IMR-90 (cell line): Measurements from ENCODE around the gene MDFI. TPM values are rescaled to one million over a fixed set of nuclear protein-coding genes. Genes with fewer than 3 reads are reported as not detected.

ENCODE experiments used
- ATAC-seq: fragments of 200-7000 bp; cut with Tn5 transposase; 2 replicates; pipeline ENCODE4 v1.9.1; 2020; ENCODE audit warnings: low read depth, mild to moderate bottlenecking, moderate library complexity
- BruUV-seq: library from RNA; stranded (reverse); fragments of 400-500 nt; replicated peaks from 2 replicates; lab custom pipeline; 2021; lab: Mats Ljungman, UMichigan
- CTCF ChIA-PET: fragments of 300-600 bp; formaldehyde crosslinking; extraction: SDS; loops from one replicate; lab custom pipeline; 2021; ENCODE audit warnings: antibody characterized with exemption; lab: Yijun Ruan, JAX
- POLR2A ChIA-PET: fragments of 300-600 bp; sonication (Branson Sonifier 250); formaldehyde crosslinking; loops from one replicate; lab custom pipeline; 2022; ENCODE audit warnings: antibody characterized with exemption; ENCODE audit not compliant: unreplicated experiment; lab: Charles Lee
- DNase-seq: peaks from one replicate; pipeline ENCODE4 v3.0.0; 2013
- H2AFZ ChIP-seq: replicated peaks from 2 replicates; pipeline ENCODE3; 2013; ENCODE audit warnings: low read length, mild to moderate bottlenecking; ENCODE audit not compliant: poor library complexity
- H2AK5ac ChIP-seq: 2 replicates; pipeline ENCODE4 v1.6.1; 2013; ENCODE audit warnings: low read depth, low read length, inconsistent platforms
- H2AK9ac ChIP-seq: replicated peaks from 2 replicates; pipeline ENCODE3; 2013; ENCODE audit warnings: mild to moderate bottlenecking, low read depth, low read length, moderate library complexity; ENCODE audit not compliant: poor library complexity
- H2BK120ac ChIP-seq: 2 replicates; pipeline ENCODE4 v1.6.1; 2013; ENCODE audit warnings: low read depth, low read length, inconsistent platforms
- H2BK15ac ChIP-seq: 3 replicates; pipeline ENCODE4 v1.6.1; 2013; ENCODE audit warnings: low read depth, low read length, inconsistent platforms
- H2BK20ac ChIP-seq: 2 replicates; pipeline ENCODE4 v1.6.1; 2013; ENCODE audit warnings: low read depth, mild to moderate bottlenecking, inconsistent platforms, low read length, moderate library complexity
- H2BK5ac ChIP-seq: 2 replicates; pipeline ENCODE4 v1.6.1; 2013; ENCODE audit warnings: mild to moderate bottlenecking, low read depth, low read length, inconsistent platforms; ENCODE audit not compliant: poor library complexity, severe bottlenecking
- H3K14ac ChIP-seq: replicated peaks from 2 replicates; pipeline ENCODE4 v1.6.1; 2013; ENCODE audit warnings: low read depth, low read length, inconsistent platforms
- H3K18ac ChIP-seq: 2 replicates; pipeline ENCODE4 v1.6.1; 2013; ENCODE audit warnings: low read depth, low read length, control low read depth
- H3K23ac ChIP-seq: 2 replicates; pipeline ENCODE4 v1.6.1; 2013; ENCODE audit warnings: low read depth, low read length, inconsistent platforms
- H3K27ac ChIP-seq: 2 replicates; pipeline ENCODE4 v1.5.1; 2013; ENCODE audit warnings: mild to moderate bottlenecking, control low read depth, low read length; ENCODE audit not compliant: insufficient read depth
- H3K27me3 ChIP-seq: 2 replicates; pipeline ENCODE4 v1.6.1; 2013; ENCODE audit warnings: low read length; ENCODE audit not compliant: control insufficient read depth, insufficient read depth
- H3K36me3 ChIP-seq: 2 replicates; pipeline ENCODE4 v1.6.1; 2013; ENCODE audit warnings: low read length, mixed read lengths; ENCODE audit not compliant: control insufficient read depth, insufficient read depth
- H3K4ac ChIP-seq: 2 replicates; pipeline ENCODE4 v1.6.1; 2013; ENCODE audit warnings: low read depth, low read length, inconsistent platforms
- H3K4me1 ChIP-seq: 2 replicates; pipeline ENCODE4 v1.6.1; 2013; ENCODE audit warnings: low read length, mixed read lengths; ENCODE audit not compliant: control insufficient read depth, insufficient read depth
- H3K4me2 ChIP-seq: 2 replicates; pipeline ENCODE4 v1.6.1; 2013; ENCODE audit warnings: low read depth, mild to moderate bottlenecking, control low read depth, low read length, moderate library complexity
- H3K4me3 ChIP-seq: 2 replicates; pipeline ENCODE4 v1.5.1; 2013; ENCODE audit warnings: low read depth, mild to moderate bottlenecking, control low read depth, low read length, moderate library complexity; ENCODE audit not compliant: insufficient read depth
- H3K56ac ChIP-seq: 2 replicates; pipeline ENCODE4 v1.6.1; 2013; ENCODE audit warnings: low read length, inconsistent platforms; ENCODE audit not compliant: insufficient read depth; ENCODE audit errors: extremely low read depth
- H3K79me1 ChIP-seq, 2 experiments: 2 replicates each; pipeline ENCODE4 v1.6.1; 2013; ENCODE audit warnings: low read length in 2 of 2, inconsistent platforms in 1 of 2, low read depth in 1 of 2
- H3K9ac ChIP-seq: 2 replicates; pipeline ENCODE4 v1.6.1; 2013; ENCODE audit warnings: low read depth, low read length, control low read depth
- H3K9me1 ChIP-seq: 2 replicates; pipeline ENCODE4 v1.6.1; 2013; ENCODE audit warnings: low read length, inconsistent platforms; ENCODE audit not compliant: insufficient read depth
- H3K9me3 ChIP-seq: 2 replicates; pipeline ENCODE4 v1.6.1; 2013; ENCODE audit warnings: low read length; ENCODE audit not compliant: control insufficient read depth, insufficient read depth
- H4K20me1 ChIP-seq: 2 replicates; pipeline ENCODE4 v1.6.1; 2013; ENCODE audit warnings: low read length, inconsistent platforms; ENCODE audit not compliant: insufficient read depth
- H4K5ac ChIP-seq: 2 replicates; pipeline ENCODE4 v1.6.1; 2013; ENCODE audit warnings: mild to moderate bottlenecking, low read depth, low read length, control low read depth
- H4K8ac ChIP-seq, 2 experiments: 2 replicates each; pipeline ENCODE4 v1.6.1; 2013; ENCODE audit warnings: low read depth in 2 of 2, low read length in 2 of 2, control low read depth in 1 of 2, inconsistent platforms in 1 of 2
- H4K91ac ChIP-seq: 2 replicates; pipeline ENCODE4 v1.6.1; 2013; ENCODE audit warnings: low read depth, low read length, inconsistent platforms; ENCODE audit not compliant: insufficient read depth
- CEBPB ChIP-seq: IDR thresholded peaks from 2 replicates; pipeline ENCODE4 v1.6.1; 2012; ENCODE audit warnings: low read depth, low read length, improper control_type of control experiment
- RAD21 ChIP-seq: IDR thresholded peaks from 2 replicates; pipeline ENCODE4 v1.6.1; 2012; ENCODE audit warnings: low read length, improper control_type of control experiment
- RCOR1 ChIP-seq: IDR thresholded peaks from 2 replicates; pipeline ENCODE4 v1.6.1; 2012; ENCODE audit warnings: mild to moderate bottlenecking, low read length, improper control_type of control experiment; ENCODE audit not compliant: insufficient replicate concordance
- RFX5 ChIP-seq: IDR thresholded peaks from 2 replicates; pipeline ENCODE4 v1.8.0; 2012; ENCODE audit warnings: low read depth, mild to moderate bottlenecking, low read length, moderate library complexity
- WGBS, 2 experiments: methylation state at CpG; one replicate each; pipeline versions ENCODE4 v1.1.5 to v1.1.7; 2013; ENCODE audit warnings: missing lambda C conversion rate in 2 of 2; ENCODE audit not compliant: insufficient read length in 1 of 2; ENCODE audit errors: extremely low coverage in 2 of 2; 5-methylcytosine and 5-hydroxymethylcytosine counted together
- dilution Hi-C: fragments of 300-500 bp; cut with HindIII; formaldehyde crosslinking; loops from one replicate; pipeline ENCODE4 v1.14.3; 2018; ENCODE audit warnings: low sequenced_read_pairs; ENCODE audit not compliant: unreplicated experiment
- in situ Hi-C: fragments of 300-500 bp; cut with MboI; formaldehyde crosslinking; loops from 3 replicates; pipeline ENCODE4 v1.14.3; 2019; ENCODE audit warnings: low sequenced_read_pairs, inconsistent platforms, mixed read lengths
- intact Hi-C: fragments of 100-400 bp; cut with micrococcal nuclease; formaldehyde crosslinking; loops from 2 replicates; pipeline ENCODE4 v1.10.0; 2022
- polyA plus RNA-seq, 3 experiments: library from polyadenylated mRNA; depleted of rRNA; stranded (reverse); fragments of >200 nt; gene quantifications; 2 replicates each; pipeline ENCODE4 v1.2.3, GENCODE V29; 2012; ENCODE audit warnings: low replicate concordance in 1 of 3
- total RNA-seq: library from RNA; depleted of rRNA; stranded (reverse); fragments of >200 nt; gene quantifications from 2 replicates; pipeline ENCODE4 v1.2.3, GENCODE V29; 2012

MDFI gene
- total and polyA plus RNA-seq, 2 of the 4 experiments (the other 2 are of a cell fraction), result 0.18 to 0.29 TPM

DNA sequence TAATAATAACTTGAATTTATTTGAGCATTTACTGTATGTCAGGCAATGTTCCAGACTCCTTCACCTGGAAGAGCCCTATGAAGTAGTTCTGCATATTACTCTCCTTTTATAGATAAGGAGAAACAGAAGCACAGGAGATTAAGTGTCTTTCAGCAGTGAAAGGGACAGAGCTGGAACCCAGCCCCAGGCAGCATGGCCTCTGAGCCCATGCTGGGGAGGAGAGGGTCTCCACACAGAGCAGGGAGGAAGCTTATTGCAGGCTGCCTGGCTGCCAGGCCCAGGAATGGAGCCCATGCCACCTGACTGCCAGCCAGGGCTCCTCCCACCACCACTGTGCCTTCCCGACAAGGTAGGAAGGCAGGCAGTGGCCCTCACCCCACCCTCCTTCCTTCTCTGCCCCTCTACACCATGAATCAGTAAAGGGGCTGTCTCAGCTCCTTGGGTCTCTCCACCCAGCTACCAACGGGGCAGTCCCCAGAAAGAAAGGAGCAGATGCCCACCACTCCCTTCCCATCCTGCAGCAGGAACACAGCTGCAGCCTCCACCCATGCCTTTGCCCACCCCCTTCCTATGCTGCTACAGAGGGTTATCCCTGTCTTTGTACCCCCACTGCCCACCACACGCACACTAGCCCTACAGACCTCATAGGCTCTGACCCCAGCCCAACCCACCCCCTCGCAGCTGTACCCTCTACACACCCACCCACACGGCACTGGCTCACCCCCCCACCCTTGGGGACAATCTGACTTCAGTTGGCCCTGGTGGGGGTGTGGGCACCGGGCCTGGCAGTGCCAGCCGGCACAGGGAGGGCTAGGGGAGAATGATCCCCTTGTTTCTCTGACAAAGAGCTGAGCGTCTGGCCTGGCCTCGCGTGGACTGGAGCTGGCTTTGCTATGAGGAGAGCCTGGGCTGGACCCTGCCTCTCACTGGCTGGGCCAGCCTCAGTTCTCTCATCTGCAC lies 55.3 kb downstream of the MDFI start:
- H3K79me1 ChIP-seq, result no peaks in the 10 kb centered on the region
- H3K9ac ChIP-seq, result no peak overlapping the region
- no peak overlapping the region for H2BK5ac ChIP-seq
- H3K4ac ChIP-seq, result no peak overlapping the region
- DNase-seq, result no peak
- no peak for ATAC-seq
- no peak overlapping the region for H3K4me3 ChIP-seq
- no peaks in the 10 kb centered on the region; the same call in 1 of the 2 replicates for H4K20me1 ChIP-seq
- H3K14ac ChIP-seq, result no peak overlapping the region
- H3K9me3 ChIP-seq, result no peaks in the 10 kb centered on the region
- no peaks in the 10 kb centered on the region for H3K36me3 ChIP-seq
- H3K56ac ChIP-seq, result no peak overlapping the region
- 88% methylated on average over 3 of the region's 10 CpGs; no CpG with 5 or more reads in 1 of the 2 experiments for WGBS, 2 experiments
- intact Hi-C loops, result no loop called here
- no peak overlapping the region for H2AK9ac ChIP-seq
- H3K4me2 ChIP-seq, result no peak overlapping the region
- H2BK15ac ChIP-seq, result no peak overlapping the region
- no peaks in the 10 kb centered on the region; the same call in 1 of the 2 replicates for H3K27me3 ChIP-seq
- H4K8ac ChIP-seq, result no peak overlapping the region
- TF ChIP-seq RCOR1 (no peak), CEBPB (no peak), RFX5 (no peak), RAD21 (no peak)
- no peak overlapping the region for H2AFZ ChIP-seq
- in situ Hi-C loops, result no loop called here
- H3K23ac ChIP-seq, result no peak overlapping the region
- no peak overlapping the region for H2BK120ac ChIP-seq
- dilution Hi-C loops, result no loop called here
- H3K4me1 ChIP-seq, result peaks cover 13% of the 10 kb centered on the region
- H2AK5ac ChIP-seq, result peak overlapping the region; percentile 39; the same call in 1 of the 2 replicates
- BruUV-seq, result no TSS peak
- no peak overlapping the region for H4K5ac ChIP-seq
- H2BK20ac ChIP-seq, result no peak overlapping the region
- 0 out of 2 replicates have a peak, but pooled peaks cover 2% of the 10 kb centered on the region for H3K9me1 ChIP-seq
- H3K18ac ChIP-seq, result no peak overlapping the region
- H3K27ac ChIP-seq, result no peak overlapping the region
- ChIA-PET POLR2A (no interaction called here), CTCF (no interaction called here)
- H4K91ac ChIP-seq, result no peak overlapping the region
